Measurements from ENCODE around the gene LYPD8. TPM values are rescaled to one million over a fixed set of nuclear protein-coding genes. Genes with fewer than 3 reads are reported as not detected.

The LYPD8 gene
- total and polyA plus RNA-seq, 9 of the 15 experiments (the other 6 are each of a cell fraction or from before 2014, with no cell fraction given): 0.50 to 2.1 (median 1.3) TPM

DNA sequence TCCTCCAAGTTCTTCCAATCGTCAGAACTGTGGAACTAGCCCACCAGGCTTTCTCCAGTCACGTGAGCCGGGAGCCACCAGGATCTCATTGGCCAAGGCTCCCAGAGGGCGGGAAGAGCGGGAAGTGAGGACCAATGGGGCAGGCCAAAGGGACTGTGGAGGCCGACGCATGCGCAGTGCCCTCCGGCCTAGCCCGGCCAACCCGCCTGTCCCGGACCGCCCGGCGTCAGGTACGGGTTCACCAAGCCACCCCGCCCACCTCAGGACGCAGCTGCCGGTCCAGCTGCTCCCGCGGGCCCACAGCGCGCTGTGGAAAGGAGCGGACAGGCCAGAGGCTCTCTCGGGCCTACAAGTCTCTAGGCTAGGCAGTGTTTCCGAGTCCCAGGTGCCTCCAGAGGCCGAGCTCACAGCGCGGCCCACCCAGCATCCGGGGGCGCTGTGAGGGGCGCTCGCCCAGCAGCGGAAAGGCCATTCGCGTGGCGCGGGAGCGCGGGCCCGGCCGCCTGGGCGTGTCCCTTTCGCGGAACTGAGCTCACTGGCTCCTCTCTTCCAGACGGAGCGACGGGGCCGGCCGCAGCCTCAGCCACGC is 63.9 kb downstream of the LYPD8 start (continued):
- TF ChIP-seq, protein P1, sequence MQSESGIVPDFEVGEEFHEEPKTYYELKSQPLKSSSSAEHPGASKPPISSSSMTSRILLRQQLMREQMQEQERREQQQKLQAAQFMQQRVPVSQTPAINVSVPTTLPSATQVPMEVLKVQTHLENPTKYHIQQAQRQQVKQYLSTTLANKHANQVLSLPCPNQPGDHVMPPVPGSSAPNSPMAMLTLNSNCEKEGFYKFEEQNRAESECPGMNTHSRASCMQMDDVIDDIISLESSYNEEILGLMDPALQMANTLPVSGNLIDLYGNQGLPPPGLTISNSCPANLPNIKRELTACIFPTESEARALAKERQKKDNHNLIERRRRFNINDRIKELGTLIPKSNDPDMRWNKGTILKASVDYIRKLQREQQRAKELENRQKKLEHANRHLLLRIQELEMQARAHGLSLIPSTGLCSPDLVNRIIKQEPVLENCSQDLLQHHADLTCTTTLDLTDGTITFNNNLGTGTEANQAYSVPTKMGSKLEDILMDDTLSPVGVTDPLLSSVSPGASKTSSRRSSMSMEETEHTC (IDR thresholded peaks at IDR 0.05): no peak
- TF ChIP-seq ZNF79 (CRISPR knock-in tag; IDR thresholded peaks at IDR 0.05; ENCODE audit: low read depth) (no peak), PHF8 (IDR thresholded peaks at IDR 0.05; ENCODE audit: borderline replicate concordance, low read length) (peak; percentile 39; the same call in 1 of the 2 replicates), KDM1A (IDR thresholded peaks at IDR 0.05) (no peak), RUNX1 (IDR thresholded peaks at IDR 0.05; ENCODE audit: low read depth) (no peak), CBX1 (IDR thresholded peaks at IDR 0.05; ENCODE audit: low read depth) (peak; percentile 83; the same call in 1 of the 2 replicates), SMAD4 (CRISPR knock-in tag; conservative IDR thresholded peaks at IDR 0.05) (peak; percentile 55), TFAM (CRISPR knock-in tag; conservative IDR thresholded peaks at IDR 0.05) (no peak)
- TF ChIP-seq, protein P2, sequence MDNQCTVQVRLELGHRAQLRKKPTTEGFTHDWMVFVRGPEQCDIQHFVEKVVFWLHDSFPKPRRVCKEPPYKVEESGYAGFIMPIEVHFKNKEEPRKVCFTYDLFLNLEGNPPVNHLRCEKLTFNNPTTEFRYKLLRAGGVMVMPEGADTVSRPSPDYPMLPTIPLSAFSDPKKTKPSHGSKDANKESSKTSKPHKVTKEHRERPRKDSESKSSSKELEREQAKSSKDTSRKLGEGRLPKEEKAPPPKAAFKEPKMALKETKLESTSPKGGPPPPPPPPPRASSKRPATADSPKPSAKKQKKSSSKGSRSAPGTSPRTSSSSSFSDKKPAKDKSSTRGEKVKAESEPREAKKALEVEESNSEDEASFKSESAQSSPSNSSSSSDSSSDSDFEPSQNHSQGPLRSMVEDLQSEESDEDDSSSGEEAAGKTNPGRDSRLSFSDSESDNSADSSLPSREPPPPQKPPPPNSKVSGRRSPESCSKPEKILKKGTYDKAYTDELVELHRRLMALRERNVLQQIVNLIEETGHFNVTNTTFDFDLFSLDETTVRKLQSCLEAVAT (IDR thresholded peaks at IDR 0.05): no peak
- TF ChIP-seq, protein P3, sequence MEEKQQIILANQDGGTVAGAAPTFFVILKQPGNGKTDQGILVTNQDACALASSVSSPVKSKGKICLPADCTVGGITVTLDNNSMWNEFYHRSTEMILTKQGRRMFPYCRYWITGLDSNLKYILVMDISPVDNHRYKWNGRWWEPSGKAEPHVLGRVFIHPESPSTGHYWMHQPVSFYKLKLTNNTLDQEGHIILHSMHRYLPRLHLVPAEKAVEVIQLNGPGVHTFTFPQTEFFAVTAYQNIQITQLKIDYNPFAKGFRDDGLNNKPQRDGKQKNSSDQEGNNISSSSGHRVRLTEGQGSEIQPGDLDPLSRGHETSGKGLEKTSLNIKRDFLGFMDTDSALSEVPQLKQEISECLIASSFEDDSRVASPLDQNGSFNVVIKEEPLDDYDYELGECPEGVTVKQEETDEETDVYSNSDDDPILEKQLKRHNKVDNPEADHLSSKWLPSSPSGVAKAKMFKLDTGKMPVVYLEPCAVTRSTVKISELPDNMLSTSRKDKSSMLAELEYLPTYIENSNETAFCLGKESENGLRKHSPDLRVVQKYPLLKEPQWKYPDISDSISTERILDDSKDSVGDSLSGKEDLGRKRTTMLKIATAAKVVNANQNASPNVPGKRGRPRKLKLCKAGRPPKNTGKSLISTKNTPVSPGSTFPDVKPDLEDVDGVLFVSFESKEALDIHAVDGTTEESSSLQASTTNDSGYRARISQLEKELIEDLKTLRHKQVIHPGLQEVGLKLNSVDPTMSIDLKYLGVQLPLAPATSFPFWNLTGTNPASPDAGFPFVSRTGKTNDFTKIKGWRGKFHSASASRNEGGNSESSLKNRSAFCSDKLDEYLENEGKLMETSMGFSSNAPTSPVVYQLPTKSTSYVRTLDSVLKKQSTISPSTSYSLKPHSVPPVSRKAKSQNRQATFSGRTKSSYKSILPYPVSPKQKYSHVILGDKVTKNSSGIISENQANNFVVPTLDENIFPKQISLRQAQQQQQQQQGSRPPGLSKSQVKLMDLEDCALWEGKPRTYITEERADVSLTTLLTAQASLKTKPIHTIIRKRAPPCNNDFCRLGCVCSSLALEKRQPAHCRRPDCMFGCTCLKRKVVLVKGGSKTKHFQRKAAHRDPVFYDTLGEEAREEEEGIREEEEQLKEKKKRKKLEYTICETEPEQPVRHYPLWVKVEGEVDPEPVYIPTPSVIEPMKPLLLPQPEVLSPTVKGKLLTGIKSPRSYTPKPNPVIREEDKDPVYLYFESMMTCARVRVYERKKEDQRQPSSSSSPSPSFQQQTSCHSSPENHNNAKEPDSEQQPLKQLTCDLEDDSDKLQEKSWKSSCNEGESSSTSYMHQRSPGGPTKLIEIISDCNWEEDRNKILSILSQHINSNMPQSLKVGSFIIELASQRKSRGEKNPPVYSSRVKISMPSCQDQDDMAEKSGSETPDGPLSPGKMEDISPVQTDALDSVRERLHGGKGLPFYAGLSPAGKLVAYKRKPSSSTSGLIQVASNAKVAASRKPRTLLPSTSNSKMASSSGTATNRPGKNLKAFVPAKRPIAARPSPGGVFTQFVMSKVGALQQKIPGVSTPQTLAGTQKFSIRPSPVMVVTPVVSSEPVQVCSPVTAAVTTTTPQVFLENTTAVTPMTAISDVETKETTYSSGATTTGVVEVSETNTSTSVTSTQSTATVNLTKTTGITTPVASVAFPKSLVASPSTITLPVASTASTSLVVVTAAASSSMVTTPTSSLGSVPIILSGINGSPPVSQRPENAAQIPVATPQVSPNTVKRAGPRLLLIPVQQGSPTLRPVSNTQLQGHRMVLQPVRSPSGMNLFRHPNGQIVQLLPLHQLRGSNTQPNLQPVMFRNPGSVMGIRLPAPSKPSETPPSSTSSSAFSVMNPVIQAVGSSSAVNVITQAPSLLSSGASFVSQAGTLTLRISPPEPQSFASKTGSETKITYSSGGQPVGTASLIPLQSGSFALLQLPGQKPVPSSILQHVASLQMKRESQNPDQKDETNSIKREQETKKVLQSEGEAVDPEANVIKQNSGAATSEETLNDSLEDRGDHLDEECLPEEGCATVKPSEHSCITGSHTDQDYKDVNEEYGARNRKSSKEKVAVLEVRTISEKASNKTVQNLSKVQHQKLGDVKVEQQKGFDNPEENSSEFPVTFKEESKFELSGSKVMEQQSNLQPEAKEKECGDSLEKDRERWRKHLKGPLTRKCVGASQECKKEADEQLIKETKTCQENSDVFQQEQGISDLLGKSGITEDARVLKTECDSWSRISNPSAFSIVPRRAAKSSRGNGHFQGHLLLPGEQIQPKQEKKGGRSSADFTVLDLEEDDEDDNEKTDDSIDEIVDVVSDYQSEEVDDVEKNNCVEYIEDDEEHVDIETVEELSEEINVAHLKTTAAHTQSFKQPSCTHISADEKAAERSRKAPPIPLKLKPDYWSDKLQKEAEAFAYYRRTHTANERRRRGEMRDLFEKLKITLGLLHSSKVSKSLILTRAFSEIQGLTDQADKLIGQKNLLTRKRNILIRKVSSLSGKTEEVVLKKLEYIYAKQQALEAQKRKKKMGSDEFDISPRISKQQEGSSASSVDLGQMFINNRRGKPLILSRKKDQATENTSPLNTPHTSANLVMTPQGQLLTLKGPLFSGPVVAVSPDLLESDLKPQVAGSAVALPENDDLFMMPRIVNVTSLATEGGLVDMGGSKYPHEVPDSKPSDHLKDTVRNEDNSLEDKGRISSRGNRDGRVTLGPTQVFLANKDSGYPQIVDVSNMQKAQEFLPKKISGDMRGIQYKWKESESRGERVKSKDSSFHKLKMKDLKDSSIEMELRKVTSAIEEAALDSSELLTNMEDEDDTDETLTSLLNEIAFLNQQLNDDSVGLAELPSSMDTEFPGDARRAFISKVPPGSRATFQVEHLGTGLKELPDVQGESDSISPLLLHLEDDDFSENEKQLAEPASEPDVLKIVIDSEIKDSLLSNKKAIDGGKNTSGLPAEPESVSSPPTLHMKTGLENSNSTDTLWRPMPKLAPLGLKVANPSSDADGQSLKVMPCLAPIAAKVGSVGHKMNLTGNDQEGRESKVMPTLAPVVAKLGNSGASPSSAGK (IDR thresholded peaks at IDR 0.05): peak; percentile 96
- TF ChIP-seq, protein P4, sequence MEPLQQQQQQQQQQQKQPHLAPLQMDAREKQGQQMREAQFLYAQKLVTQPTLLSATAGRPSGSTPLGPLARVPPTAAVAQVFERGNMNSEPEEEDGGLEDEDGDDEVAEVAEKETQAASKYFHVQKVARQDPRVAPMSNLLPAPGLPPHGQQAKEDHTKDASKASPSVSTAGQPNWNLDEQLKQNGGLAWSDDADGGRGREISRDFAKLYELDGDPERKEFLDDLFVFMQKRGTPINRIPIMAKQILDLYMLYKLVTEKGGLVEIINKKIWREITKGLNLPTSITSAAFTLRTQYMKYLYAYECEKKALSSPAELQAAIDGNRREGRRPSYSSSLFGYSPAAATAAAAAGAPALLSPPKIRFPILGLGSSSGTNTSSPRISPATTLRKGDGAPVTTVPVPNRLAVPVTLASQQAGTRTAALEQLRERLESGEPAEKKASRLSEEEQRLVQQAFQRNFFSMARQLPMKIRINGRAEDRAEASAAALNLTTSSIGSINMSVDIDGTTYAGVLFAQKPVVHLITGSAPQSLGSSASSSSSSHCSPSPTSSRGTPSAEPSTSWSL (CRISPR knock-in tag; IDR thresholded peaks at IDR 0.05; ENCODE audit: borderline replicate concordance): no peak

Data from K562 (cell line).